Measurements from ENCODE around the gene PRIMA1. TPM values are rescaled to one million over a fixed set of nuclear protein-coding genes. Genes with fewer than 3 reads are reported as not detected.

Gene PRIMA1
- total RNA-seq, 1 donor: not detected

- no peak for TF ChIP-seq CTCF (IDR thresholded peaks at IDR 0.05; ENCODE audit: extremely low read depth, low read depth, low read length)
- H3K4me3 ChIP-seq (ENCODE audit: insufficient read depth, low read length): no peak overlapping the region
- H2AFZ ChIP-seq (ENCODE audit: low read length): no peak overlapping the region
- DNase-seq (ENCODE audit: insufficient read length, low spot score, missing footprints): no peak
- no peak overlapping the region for H3K4me2 ChIP-seq (ENCODE audit: insufficient read depth, low read length)
- no peaks in the 10 kb centered on the region for H3K36me3 ChIP-seq (ENCODE audit: insufficient read depth, low read length)
- H4K20me1 ChIP-seq (ENCODE audit: insufficient read depth, low read length): no peaks in the 10 kb centered on the region
- no peaks in the 10 kb centered on the region for H3K79me2 ChIP-seq (ENCODE audit: insufficient read depth, low read length)
- H3K4me1 ChIP-seq (ENCODE audit: insufficient read depth, low read length): no peaks in the 10 kb centered on the region
- H3K27me3 ChIP-seq (ENCODE audit: insufficient read depth, low read length): peaks cover 11% of the 10 kb centered on the region
- no peaks in the 10 kb centered on the region for H3K9me3 ChIP-seq (ENCODE audit: low read depth, low read length)
- H3K27ac ChIP-seq (ENCODE audit: low read depth, low read length): no peak overlapping the region
These were observed 31.1 kb downstream of the PRIMA1 start for GRCh38 chr14:93757206-93757605.

- H2AFZ ChIP-seq (ENCODE audit: low read length): no peak overlapping the region
- no peak overlapping the region for H3K27ac ChIP-seq (ENCODE audit: low read depth, low read length)
These were observed 34.6 kb downstream of the PRIMA1 start for GRCh38 chr14:93753647-93754046.

GRCh38 chr14:93752980-93753561 lies 35.2 kb downstream of the PRIMA1 start:
- peak; percentile 26 for DNase-seq (ENCODE audit: insufficient read length, low spot score, missing footprints)
- H3K79me2 ChIP-seq (ENCODE audit: insufficient read depth, low read length): no peaks in the 10 kb centered on the region
- no peak overlapping the region for H3K4me2 ChIP-seq (ENCODE audit: insufficient read depth, low read length)
- TF ChIP-seq CTCF (IDR thresholded peaks at IDR 0.05; ENCODE audit: extremely low read depth, low read depth, low read length): no peak
- H3K9me3 ChIP-seq (ENCODE audit: low read depth, low read length): no peaks in the 10 kb centered on the region
- peaks cover 3% of the 10 kb centered on the region for H3K27me3 ChIP-seq (ENCODE audit: insufficient read depth, low read length)
- H2AFZ ChIP-seq (ENCODE audit: low read length): no peak overlapping the region
- H3K36me3 ChIP-seq (ENCODE audit: insufficient read depth, low read length): no peaks in the 10 kb centered on the region
- no peaks in the 10 kb centered on the region for H3K4me1 ChIP-seq (ENCODE audit: insufficient read depth, low read length)
- H3K27ac ChIP-seq (ENCODE audit: low read depth, low read length): no peak overlapping the region
- no peaks in the 10 kb centered on the region for H4K20me1 ChIP-seq (ENCODE audit: insufficient read depth, low read length)
- no peak overlapping the region for H3K4me3 ChIP-seq (ENCODE audit: insufficient read depth, low read length)

More at GRCh38 chr14:93753647-93754046, 34.6 kb downstream of the PRIMA1 start:
- TF ChIP-seq CTCF (IDR thresholded peaks at IDR 0.05; ENCODE audit: extremely low read depth, low read depth, low read length): no peak
- no peaks in the 10 kb centered on the region for H3K36me3 ChIP-seq (ENCODE audit: insufficient read depth, low read length)
- peak; percentile 5 for DNase-seq (ENCODE audit: insufficient read length, low spot score, missing footprints)
- H3K9me3 ChIP-seq (ENCODE audit: low read depth, low read length): no peaks in the 10 kb centered on the region
- no peak overlapping the region for H3K4me2 ChIP-seq (ENCODE audit: insufficient read depth, low read length)
- H3K4me1 ChIP-seq (ENCODE audit: insufficient read depth, low read length): no peaks in the 10 kb centered on the region
- H3K79me2 ChIP-seq (ENCODE audit: insufficient read depth, low read length): no peaks in the 10 kb centered on the region
- H3K27me3 ChIP-seq (ENCODE audit: insufficient read depth, low read length): peaks cover 3% of the 10 kb centered on the region
- no peaks in the 10 kb centered on the region for H4K20me1 ChIP-seq (ENCODE audit: insufficient read depth, low read length)
- no peak overlapping the region for H3K4me3 ChIP-seq (ENCODE audit: insufficient read depth, low read length)

GRCh38 chr14:93751946-93752655 lies 36.2 kb downstream of the PRIMA1 start:
- H3K27ac ChIP-seq (ENCODE audit: low read depth, low read length): no peak overlapping the region
- DNase-seq (ENCODE audit: insufficient read length, low spot score, missing footprints): no peak
- H3K4me1 ChIP-seq (ENCODE audit: insufficient read depth, low read length): no peaks in the 10 kb centered on the region
- no peaks in the 10 kb centered on the region for H3K9me3 ChIP-seq (ENCODE audit: low read depth, low read length)
- H3K4me3 ChIP-seq (ENCODE audit: insufficient read depth, low read length): no peak overlapping the region
- TF ChIP-seq CTCF (IDR thresholded peaks at IDR 0.05; ENCODE audit: extremely low read depth, low read depth, low read length): no peak
- H3K36me3 ChIP-seq (ENCODE audit: insufficient read depth, low read length): no peaks in the 10 kb centered on the region
- H3K4me2 ChIP-seq (ENCODE audit: insufficient read depth, low read length): no peak overlapping the region
- no peak overlapping the region for H2AFZ ChIP-seq (ENCODE audit: low read length)
- H3K79me2 ChIP-seq (ENCODE audit: insufficient read depth, low read length): no peaks in the 10 kb centered on the region
- H4K20me1 ChIP-seq (ENCODE audit: insufficient read depth, low read length): no peaks in the 10 kb centered on the region
- peaks cover 3% of the 10 kb centered on the region for H3K27me3 ChIP-seq (ENCODE audit: insufficient read depth, low read length)
